Activated CD4-positive, CD25-positive, alpha-beta regulatory T cell treated with anti-CD3 and anti-CD28 coated beads, Interleukin-2, amount 50 U/mL, for 72 hours (primary cell): Measurements from ENCODE around the gene TRAF4.
"Not testable (repeated sequence)": the region's sequence is repeated elsewhere in the genome, so short reads cannot be mapped to it uniquely, and the experiment has no call there.

ENCODE experiments used
- DNase-seq: peaks from one replicate; pipeline ENCODE4 v3.0.0; 2021

Gene TRAF4

DNA sequence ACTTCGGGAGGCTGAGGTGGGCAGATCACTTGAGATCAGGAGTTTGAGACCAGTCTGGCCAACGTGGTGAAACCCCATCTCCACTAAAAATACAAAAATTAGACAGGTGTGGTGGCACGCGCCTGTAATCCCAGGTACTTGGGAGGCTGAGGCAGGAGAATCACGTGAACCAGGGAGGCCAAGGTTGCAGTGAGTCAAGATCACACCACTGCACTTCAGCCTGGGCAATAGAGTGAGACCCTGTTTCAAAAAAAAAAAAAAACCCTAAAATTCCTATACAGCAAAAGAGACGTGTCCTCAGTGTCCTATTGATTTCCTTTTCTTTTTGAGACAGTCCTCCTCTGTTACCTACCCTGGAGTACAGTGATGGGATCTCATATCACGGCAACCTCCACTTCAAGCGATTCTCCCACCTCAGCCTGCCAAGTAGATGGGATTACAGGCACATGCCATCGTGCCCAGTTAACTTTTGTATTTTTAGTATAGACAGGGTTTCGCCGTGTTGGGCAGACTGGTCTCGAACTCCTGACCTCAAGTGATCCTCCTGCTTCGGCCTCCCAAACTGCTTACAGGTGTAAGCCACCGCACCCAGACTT, 51.1 kb downstream of the TRAF4 start:
- DNase-seq: not testable (repeated sequence)

DNA sequence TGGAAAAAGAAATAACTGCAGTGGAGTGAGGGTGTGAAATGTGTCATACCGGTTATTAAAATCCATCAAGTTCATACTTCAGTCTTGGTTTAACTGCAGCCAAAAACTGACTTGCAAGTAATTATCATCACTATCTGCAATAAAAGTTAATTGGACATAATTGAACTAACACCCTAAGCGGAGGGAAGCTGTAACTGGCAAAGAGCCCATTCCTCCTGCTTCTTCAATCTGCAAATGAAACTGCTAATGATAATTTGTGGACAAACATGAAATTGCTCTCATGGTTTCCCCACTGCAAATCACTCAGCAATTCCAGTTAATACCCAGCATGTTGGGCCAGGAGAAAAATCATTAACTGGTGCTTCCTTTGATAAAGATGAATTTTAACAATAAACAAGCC, 52.3 kb downstream of the TRAF4 start:
- DNase-seq: no peak
